NOMO-1 treated with dmso at 0.1 percent for 144 hours (cell line): ENCODE measurements around the gene DCLRE1B.
"Not testable (repeated sequence)": the region's sequence is repeated elsewhere in the genome, so short reads cannot be mapped to it uniquely, and the experiment has no call there.

ENCODE experiments used
- DNase-seq: peaks from one replicate; lab custom pipeline; 2025; ENCODE audit not compliant: unreplicated experiment; lab: John Stamatoyannopoulos, UW

The DCLRE1B gene

DNA sequence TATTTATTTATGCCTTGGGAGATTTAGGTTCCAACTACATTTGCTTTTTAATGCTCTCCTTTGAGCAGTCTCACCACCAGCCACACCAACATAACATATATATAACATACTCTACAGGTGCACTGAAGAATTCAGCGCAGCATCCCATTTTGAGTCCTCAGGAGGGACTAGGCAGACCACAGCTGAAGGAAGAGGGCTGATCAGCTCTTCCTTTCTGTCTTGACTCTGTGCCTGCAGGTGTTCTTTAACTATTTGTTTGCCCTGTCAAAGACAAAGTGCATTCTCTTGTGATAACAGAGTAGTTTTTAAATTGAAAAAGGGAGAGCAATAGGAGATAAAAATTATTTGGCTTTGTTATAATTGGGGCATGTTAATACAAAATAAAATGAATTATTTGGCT lies 41.0 kb downstream of the DCLRE1B start:
- DNase-seq, result no peak

- DNase-seq, result no peak
Measured at GRCh38 chr1:113946678-113947387, 41.7 kb downstream of the DCLRE1B start.

DNA sequence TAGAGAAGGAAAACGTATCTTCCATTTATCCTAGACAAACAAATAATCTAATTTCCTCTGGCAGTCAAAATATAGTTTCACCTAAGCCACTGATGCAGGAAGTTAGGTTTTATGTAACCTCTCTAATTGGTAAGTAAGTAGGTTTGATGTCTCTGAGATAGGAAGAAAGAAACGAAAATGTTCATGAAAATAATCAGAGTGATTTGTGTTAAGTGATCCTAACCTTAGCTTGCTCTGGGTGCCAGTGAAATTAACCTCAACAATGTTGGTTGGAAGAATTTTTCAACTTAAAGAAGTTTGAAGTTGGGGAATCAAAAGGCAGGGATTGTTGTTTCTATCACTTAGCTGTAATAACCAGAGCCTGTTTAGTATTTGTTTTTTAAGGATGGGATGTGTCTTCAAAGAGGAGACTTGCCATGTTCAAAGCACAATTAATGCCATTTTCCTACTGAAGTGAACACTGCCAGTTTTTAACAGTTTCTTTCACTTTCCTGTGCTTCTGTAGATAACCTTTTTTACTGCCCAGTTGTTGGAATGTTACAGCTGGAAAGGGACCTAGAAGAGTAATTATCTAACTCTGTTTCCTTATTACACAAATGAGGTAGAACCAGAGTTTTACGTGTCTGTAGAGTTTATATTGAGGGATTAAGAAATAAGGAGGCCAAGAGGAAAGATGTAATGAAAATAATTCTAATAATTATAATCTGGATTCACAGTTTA lies 42.4 kb downstream of the DCLRE1B start:
- DNase-seq, result no peak

DNA sequence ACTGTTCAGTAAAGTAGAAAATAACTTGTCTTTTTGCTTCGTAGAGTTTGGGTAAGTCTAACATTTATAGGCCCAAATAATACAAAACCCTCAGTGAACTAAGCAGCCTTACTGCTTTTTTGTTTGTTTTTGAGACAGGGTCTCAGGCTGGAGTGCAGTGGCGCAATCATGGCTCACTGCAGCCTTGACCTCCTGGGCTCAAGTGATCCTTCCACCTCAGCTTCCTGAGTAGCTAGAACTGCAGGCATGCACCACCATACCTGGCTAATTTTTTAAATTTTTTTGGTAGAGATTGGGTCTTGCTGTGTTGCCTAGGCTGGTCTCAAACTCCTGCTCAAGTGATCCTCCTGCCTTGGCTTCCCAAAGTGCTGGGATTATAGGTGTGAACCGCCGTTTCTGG lies 43.0 kb downstream of the DCLRE1B start:
- DNase-seq, result not testable (repeated sequence)

DNA sequence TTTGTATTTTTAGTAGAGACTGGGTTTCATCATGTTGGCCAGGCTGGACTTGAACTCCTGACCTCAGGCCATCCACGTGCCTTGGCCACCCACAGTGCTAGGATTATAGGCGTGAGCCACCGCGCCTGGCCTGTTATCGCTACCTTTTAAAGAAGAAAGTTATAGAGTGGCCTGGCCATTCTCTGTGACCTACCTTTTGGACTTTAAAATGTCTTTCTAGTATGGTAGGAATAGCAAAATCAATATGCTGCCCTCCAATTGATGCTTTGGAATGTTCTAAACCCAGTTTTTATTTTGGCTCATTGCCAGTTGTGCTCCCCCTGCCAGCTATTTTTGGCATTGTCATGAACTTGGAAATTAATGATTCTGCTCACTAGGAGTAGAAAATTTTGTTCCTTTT lies 43.9 kb downstream of the DCLRE1B start:
- DNase-seq, result no peak

- DNase-seq, result no peak
Measured at GRCh38 chr1:113950908-113951307, 45.8 kb downstream of the DCLRE1B start.

- no peak for DNase-seq
Measured at GRCh38 chr1:113951719-113952118, 46.6 kb downstream of the DCLRE1B start.

GRCh38 chr1:113957984-113958383 lies 52.9 kb downstream of the DCLRE1B start:
- no peak for DNase-seq

DNA sequence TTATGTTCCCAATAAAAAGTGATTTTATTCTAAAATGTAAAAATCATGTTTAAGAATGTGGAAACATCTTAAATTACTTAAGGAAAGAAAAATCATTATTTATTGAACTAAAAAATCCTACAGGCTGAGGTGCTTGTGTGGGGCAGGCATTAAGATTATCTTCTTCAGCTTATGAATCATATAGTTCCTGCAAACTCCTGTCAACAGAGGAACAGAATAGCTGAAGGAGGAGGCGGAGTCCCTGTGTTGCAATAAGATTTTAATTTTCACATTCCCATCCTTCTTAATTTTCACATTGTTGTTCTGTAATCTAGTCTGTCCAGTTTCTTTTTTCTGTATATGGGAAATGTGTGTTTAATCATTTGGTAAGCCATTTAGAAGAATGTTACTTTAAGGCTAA lies 53.6 kb downstream of the DCLRE1B start:
- no peak for DNase-seq

DNA sequence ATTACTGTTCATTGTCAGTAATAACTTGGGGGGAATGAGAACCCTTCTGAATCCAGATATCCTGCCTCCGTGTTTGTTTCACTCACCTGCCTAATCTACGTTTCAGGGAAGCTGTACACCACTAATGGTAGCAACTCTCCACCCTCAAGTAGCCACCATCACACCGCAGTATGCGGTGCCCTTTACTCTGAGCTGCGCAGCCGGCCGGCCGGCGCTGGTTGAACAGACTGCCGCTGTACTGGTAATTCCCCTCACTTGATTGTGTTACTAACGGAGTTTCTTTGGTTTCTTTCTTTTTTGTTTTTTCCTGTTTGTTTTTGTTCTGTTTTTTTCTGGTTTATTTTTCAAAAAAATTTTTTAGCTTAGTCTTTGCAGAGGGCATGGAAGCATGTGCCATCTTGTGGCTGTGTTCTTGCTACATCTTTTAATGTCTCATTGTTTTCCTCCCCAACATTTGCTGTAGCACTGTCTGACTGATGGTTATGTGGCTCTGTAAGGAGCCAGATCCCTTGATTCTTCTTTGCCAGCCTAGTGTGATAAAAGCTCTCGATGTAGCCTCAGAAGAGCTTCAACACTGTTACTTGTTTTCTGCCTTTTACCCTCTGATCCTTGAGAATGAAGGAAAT lies 58.3 kb downstream of the DCLRE1B start:
- no peak for DNase-seq
